HuH-7 (cell line): Measurements from ENCODE around the gene CLECL1.
A peak's percentile ranks its signal among the peaks of the same experiment; 100 is the strongest.
"Not testable (repeated sequence)": the region's sequence is repeated elsewhere in the genome, so short reads cannot be mapped to it uniquely, and the experiment has no call there.

Source experiments
- DNase-seq: peaks from one replicate; pipeline ENCODE4 v3.0.0; 2011; ENCODE audit warnings: low spot score

CLECL1 gene

DNA sequence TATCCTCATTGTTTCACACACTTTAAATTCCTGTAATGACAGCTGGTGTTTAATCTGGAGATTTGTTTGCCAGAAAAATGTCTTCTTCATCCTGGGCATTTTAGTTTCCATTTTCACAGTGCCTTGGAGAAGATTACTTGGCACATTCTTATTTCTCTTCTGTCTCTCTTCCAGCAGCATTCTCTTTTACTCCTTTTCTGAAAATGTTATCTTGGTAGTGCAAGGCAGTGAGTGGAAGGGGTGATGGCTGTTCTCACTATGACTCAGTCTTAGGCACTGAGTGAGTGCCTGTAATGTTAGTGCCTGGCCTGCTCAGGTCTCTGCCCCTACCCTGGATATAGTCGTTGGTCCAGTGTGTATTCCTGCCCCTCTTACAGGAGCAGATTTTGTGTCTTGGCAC lies 13.1 kb downstream of the CLECL1 start:
- DNase-seq: no peak

DNA sequence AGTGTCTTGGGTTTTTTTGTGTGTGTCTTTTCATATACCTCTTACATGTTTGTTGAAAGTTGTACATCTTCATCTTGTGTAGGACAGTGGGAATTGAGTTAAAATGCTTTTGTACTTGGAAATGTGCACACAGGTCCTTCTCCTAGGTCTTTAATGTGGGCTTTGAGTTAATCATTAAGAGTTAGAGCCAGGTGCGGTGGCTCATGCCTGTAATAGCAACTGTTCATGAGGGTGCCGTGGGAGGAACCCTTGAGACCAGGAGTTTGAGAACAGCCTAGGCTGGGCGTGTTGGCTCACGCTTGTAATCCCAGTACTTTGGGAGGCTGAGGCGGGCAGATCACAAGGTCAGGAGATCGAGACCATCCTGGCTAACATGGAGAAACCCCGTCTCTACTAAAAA lies 13.9 kb downstream of the CLECL1 start:
- no peak for DNase-seq

DNA sequence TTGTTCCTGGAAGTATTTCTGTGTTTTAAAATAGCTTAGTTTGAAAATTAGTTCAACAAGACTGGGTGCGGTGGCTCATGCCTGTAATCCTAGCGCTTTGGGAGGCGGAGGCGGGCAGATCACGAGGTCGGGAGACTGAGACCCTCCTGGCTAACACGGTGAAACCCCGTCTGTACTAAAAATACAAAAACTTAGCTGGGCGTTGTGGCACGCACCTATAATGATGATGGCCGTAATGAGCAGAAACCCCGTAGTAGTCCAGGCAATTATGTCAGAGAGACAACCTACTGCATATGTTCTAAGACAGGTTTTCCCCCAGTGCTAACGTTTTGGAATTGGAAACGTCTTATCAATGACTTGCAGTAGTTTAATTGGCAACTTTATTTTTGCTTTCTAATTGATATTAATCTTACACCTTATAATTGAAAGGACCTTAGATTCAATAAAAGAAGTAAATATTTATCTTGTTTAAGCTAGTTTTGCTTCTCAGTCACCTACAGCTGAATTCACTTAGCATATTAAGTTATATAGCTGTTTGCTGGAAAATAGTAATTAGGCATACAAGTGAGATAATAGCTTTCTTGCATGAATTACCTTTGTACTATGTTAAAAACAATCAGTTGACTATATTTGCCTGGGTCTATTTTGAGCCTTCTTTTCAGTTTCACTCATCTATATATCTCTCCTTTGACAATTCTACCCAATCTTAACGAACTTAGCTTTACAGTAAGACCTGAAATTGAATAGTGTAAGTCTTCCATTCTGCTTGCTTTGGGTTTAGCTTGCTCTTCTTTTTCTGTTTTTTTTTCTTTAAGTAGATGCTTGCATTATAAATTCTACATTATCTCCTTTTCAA lies 15.6 kb downstream of the CLECL1 start:
- no peak for DNase-seq

DNA sequence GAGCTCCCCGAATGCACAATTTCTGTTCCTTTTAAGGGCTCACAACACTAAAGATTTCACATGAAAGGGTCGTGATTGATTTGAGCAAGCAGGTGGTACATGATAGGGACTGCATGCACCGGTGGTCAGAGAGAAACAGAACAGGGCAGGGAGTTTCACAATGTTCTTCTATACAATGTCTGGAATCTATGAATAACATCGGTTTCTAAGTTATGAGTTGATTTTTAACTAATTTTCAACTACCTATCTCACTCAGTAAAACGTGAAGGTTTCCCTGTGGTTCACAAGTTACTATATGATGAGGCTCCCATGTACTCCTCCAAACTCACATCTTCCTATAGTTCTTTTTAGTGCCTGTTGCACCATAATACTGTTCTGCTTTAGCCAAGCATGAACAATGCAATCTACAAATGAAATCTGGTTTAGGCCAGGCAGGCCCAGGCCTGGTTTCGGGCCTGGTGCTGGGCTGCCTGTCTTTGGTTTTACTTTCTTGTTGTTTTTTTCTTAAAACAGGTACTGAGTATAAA lies 19.8 kb downstream of the CLECL1 start:
- DNase-seq: not testable (repeated sequence)

DNA sequence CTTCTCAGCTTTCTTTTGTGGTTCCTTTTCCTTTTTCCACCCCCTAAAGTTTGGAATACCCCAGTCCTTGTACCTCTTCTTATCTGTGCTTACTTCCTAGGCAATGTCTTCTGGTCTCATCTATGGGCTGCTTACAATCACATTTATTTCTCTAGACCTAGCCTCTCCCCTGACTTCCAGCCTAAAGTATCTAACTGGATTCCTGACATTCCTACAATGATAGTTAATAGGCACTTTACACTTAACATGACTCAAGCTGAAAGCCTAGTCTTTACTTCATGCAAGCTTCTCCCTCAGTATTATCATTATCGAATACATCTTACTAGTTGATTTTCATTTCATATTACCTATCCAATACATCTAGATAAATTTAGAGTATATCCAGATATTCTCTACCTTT lies 21.2 kb downstream of the CLECL1 start:
- no peak for DNase-seq

DNA sequence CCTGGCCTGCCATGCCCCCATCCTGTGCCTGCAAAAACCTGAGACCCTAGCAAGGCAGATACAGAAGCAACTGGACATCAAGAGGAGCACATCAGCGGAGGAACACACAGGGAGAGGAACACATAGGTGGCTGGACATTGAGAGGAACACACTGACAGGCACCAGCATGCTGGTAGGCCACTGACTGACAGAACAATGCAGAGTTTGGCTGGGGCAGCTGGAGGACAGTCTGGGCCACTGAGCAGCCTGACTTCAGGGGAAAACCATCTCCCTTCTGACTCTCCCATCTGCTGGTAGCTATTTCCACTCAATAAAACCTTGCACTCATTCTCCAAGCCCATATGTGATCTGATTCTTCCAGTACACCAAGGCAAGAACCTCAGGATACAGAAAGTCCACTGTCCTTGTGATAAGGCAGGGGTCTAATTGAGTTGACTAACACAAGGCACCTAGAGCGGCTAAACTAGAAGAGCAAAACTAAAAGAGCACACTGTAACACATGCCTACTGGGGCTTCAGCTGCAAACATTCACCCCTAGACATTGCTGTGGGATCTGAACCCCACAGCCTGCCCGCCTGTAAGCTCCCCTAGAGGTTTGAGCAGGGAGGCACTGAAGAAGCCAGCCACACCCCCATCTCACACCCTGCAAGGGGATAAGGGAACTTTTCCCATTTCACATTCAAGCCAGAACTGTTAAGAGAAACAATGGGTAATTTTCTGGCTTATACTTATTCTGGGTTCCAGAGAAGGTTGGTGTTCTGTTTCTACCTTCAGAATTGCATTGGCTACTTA lies 22.1 kb downstream of the CLECL1 start:
- DNase-seq: no peak

DNA sequence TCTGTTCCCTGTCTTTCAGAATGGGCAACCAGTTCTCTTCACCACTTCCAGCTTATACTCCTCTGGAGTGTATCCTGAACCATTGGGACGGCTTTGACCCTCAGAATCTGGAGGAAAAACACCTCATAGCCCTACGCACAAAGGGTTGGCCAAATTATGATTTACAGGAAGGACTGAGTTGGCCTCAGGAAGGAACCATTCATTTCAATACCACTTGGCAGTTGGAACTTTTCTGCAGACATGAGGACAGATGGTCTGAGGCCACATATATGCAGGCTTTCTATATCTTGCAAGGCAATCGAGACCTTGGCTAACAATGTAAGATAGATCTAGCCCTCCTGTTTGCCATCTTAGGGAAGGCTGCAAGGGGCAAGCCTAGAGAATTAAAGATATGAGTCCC lies 24.0 kb downstream of the CLECL1 start:
- DNase-seq: no peak

DNA sequence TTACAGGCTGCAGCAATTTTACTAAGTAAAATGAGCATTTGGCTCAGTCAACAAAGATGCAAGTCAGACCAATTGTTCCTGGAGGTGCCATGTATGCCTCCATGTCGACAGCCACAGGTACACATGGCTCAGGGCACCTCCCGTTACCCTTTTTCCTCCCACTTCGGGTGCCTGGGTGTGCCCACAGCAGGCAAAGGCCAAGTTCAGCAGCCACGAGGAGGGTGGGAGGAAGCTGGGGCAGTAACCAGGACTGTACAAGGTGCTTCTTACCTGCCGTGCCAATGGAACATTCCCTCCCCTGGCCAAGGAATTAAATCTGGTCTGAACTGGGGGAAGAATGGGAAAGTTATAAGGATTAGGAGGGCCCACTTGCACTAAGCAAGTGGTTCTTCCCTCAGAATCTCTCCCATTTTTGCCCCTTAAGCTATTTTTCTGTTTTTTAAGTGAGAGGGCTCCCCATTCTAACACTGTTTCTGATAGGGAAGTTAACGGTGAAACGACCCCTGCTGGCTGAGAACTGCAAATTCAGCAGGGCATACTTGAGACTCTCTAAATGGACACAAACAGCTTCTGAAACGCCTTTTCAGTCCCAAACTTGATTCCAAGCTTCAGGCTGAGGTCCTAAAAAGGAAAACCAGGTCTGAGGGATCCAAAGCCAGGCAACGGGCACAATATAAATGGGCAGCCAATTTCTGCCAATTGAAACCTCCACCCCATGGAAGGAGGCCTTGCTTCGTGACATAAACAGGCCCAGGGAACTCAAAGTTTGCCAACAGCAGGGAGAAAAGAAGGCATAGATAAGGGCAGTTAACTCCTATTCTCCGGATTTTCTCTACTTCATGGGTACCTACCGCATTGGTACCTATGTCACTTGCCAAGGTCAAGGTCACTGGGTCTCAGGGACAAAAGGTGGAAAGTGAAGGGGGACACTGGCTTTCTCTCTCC lies 24.8 kb downstream of the CLECL1 start:
- DNase-seq: peak; percentile 17

DNA sequence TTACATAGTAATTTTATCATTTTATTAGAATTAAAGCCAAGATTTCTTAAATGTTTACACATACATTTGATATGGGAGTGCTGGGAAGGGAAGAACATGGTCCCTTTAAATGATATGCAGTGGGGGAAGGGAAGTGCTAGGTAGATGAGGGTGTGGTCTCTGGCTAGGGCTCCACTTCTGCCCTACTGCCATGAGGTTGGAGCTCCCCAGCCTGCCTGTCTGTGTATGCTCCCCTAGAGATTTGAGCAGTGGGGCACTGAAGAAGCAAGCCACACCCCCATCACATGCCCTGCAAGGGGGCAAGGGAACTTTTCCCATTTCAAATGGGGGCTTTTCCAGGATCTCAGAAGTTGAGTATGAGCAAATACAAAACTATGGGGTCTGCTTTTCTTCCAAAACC lies 25.5 kb downstream of the CLECL1 start:
- no peak for DNase-seq

DNA sequence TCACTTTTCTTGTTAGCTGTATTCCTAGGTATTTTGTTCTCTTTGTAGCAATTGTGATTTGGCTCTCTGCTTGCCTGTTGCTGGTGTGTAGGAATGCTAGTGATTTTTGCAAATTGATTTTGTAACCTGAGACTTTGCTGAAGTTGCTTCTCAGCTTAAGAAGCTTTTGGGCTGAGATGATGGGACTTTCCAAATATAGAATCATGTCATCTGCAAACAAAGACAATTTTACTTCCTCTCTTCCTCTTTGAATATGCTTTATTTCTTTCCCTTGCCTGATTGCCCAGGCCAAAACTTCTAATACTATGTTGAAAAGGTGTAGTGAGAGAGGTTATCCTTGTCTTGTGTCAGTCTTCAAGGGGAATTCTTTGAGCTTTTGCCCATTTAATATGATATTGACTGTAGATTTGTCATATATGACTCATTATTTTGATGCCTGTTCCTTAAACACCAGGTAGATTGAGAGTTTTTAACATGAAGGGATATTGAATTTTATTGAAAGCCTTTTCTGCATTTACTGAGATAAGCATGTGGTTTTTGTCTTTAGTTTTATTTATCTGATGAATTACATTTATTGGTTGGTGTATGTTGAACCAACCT lies 26.7 kb downstream of the CLECL1 start:
- no peak for DNase-seq

DNA sequence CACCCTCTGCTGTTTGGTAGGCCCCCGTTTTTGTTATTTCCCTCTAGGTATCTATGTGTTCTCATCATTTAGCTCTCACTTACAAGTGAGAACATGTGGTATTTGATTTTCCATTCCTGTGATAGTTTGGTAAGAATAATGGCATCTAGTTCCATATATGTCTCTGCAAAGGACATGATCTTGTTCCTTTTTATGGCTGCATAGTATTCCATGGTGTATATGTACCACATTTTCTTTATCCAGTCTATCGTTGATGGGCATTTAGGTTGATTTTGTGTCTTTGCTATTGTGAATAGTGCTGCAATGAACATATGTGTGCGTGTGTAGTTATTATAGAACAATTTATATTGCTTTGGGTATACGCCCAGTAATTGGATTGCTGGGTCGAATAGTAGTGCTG lies 28.3 kb downstream of the CLECL1 start:
- DNase-seq: not testable (repeated sequence)

DNA sequence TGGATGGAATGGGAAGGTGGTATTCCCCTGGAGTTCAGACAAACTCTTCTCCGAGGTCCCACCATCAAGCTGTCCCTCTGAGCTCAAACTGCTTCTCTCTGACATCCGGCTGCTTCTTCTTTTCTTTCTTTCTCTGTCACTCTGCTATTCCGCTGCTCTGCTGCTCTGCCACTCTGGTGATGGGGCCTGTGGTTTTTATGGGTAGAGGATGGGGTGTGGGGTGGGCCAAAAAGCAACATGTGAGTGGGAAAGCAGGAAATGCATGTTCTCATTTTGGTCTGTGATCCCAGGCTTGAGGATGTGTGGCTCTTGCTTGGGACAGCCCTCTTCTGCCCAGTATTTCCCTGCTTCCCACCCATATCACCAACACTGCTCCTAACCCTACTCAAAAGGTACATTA lies 30.6 kb downstream of the CLECL1 start:
- no peak for DNase-seq

DNA sequence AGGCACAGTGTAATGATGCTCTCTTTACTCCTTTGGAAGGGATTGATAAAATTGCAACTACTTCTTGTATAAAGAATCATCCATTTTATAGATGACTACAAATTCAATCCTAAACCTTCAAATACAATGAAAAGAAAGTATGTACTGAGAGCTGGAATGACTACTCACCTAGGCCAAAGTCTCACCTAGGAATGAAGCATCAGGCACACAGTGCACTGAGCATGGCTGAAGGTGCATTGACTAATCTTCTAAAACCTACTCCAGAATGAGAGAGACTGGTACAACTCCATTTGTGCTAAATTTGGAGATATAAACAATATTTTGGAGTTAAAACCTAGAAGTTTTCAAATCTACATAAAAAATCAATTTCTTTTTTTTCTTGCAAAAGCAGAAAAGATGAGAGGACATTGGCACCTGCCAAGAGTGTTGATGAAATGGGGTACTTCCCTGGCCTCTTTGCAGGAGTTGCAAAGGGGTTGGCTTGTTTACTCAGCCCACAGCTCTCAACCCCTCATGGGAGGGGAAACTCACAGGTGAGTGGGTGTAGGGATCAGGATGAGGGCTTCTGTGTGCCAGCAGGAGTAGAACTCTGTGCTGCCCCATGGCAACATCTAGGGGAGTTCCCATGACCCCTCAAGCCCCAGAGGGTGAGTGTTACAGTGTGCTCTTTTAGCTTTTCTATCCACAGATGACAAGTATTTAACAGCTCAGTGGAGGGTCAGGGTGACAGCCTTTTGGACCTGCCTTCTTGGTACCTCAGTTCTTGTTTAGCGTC lies 31.3 kb downstream of the CLECL1 start:
- no peak for DNase-seq

DNA sequence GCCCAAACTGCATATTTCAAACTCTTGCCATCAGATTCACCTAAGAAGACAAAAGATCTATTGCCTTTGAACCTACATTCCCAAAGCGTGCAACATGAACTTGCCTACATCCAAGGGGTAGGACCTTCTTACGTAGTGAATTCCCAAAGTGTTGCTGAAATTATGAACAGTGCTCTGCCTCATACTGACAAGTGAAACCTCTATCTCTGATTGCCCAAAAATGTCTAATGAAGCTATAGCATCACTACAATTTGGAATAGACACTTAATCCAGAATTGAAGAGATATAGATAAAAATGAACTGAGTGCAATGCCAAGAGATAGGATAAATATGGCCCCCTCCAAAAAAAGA lies 32.3 kb downstream of the CLECL1 start:
- no peak for DNase-seq

DNA sequence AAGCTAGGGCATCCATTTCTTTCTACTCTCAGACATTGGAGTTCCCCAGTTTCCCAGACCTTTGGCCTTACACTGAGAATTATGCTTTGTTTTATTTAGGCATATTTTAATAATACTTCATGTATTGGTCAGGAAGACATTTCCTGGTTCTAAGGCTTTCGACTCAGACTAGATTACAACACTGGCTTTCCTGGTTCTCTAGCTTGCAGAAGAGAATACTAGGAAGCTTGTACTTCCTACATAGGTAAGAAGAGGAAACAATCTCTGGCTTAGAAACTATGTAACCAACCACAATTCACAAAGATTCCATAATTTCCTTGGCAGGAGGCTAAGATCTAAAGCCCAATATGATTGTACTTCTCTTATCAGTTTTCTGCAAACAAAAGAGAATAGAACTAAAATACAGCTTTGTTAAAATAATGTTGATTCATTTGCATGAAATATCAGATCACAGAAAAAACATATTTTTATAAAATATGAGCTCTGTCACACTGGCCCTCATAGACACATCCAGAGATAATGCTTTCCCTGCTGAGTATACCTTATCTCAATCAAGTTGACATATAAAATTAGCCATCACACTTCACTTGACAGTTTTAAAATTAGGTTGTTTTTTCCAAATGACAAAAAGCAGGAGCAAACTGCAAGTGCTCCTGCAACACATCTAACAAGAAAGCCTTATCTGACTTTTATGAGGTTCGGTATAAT lies 32.8 kb downstream of the CLECL1 start:
- no peak for DNase-seq

DNA sequence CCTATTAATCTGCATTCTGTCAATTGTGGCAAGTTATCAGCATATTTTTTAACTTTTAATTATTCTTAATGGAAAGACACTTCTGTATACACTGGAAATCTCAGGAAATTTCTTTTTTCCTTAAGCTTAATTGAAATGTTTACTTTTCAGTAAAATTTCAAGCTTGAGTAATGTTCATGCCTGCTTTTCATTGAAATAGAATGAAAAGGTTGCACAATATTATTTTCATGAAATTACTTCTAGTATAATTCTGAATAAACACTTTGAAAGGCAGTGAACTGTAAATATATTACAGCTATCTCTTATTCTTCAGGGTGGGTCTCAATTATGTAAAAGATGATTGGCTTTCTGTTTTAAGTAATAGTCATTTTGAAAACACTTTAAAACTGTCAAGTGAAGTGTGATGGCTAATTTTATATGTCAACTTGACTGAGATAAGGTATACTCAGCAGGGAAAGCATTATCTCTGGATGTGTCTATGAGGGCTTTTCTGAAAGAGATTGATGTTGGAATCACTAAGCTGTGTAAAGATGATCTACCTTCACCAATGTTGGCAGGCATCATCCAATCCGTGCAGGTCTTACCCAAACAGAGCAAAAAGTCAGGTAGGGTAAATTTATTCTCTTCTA lies 33.5 kb downstream of the CLECL1 start:
- no peak for DNase-seq

DNA sequence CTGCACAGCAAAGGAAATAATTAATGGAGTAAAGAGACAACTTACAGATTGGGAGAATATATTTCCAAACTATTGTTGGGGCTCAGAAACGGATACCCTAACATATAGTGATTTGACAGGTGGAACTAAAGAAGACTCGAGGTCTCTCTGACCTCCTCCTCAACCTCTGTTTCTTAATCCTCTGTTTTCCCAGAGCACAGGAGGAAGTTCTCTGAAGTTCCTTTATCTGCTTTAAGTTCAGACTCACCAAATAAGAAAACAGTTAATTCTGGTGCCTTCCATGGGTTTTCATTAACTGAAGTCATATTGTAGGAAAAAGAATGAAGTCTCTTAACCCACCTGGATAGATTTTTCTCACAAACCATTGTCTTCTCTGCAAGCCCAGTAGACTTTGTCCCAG lies 34.2 kb downstream of the CLECL1 start:
- no peak for DNase-seq

DNA sequence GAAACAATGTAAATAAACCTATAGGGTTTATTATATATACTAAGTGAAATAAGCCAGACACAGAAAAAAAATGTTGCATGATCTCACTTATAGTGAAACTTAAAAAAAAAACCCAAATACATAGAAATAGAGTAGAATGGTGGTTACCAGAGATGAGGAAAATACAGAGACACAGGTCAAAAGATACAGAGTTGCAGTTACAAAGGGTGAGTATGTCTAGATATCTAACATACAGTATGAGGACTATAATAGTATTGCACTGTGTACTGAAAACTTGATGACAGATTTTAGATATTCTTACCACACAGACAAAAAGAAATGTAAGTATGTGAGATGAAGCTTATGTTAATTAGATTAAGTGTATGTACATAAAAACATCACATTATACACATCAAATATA lies 35.3 kb downstream of the CLECL1 start:
- no peak for DNase-seq

DNA sequence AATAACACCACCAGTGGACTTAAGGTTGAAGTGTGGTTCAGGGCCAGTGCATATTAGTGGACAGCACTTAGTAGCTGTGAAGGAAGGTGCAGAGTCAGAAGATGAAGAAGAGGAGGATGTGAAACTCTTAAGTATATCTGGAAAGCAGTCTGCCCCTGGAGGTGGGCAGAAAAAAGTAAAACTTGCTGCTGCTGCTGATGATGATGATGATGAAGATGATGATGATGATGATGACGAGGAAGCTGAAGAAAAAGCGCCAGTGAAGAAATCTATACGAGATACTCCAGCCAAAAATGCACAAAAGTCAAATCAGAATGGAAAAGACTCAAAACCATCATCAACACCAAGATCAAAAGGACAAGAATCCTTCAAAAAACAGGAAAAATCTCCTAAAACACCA lies 37.2 kb downstream of the CLECL1 start:
- DNase-seq: not testable (repeated sequence)

DNA sequence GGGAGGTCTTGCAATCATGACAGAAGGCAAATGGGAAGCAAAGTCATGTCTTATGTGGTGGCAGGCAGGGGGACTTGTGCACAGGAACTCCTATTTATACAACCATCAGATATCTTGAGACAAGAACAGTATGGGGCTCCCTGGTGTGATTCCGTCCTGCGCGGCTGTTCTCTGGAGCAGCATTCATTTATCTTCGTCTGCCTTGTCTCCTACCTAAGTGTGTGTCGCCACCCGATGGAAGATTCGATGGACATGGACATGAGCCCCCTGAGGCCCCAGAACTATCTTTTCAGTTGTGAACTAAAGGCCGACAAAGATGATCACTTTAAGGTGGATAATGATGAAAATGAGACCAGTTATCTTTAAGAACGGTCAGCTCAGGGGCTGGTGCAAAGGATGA lies 37.7 kb downstream of the CLECL1 start:
- DNase-seq: not testable (repeated sequence)
